Measurements from ENCODE around the gene IRS1.
"Not testable (repeated sequence)": the region's sequence is repeated elsewhere in the genome, so short reads cannot be mapped to it uniquely, and the experiment has no call there.

The IRS1 gene, protein sequence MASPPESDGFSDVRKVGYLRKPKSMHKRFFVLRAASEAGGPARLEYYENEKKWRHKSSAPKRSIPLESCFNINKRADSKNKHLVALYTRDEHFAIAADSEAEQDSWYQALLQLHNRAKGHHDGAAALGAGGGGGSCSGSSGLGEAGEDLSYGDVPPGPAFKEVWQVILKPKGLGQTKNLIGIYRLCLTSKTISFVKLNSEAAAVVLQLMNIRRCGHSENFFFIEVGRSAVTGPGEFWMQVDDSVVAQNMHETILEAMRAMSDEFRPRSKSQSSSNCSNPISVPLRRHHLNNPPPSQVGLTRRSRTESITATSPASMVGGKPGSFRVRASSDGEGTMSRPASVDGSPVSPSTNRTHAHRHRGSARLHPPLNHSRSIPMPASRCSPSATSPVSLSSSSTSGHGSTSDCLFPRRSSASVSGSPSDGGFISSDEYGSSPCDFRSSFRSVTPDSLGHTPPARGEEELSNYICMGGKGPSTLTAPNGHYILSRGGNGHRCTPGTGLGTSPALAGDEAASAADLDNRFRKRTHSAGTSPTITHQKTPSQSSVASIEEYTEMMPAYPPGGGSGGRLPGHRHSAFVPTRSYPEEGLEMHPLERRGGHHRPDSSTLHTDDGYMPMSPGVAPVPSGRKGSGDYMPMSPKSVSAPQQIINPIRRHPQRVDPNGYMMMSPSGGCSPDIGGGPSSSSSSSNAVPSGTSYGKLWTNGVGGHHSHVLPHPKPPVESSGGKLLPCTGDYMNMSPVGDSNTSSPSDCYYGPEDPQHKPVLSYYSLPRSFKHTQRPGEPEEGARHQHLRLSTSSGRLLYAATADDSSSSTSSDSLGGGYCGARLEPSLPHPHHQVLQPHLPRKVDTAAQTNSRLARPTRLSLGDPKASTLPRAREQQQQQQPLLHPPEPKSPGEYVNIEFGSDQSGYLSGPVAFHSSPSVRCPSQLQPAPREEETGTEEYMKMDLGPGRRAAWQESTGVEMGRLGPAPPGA (N-terminal part only)

DNA sequence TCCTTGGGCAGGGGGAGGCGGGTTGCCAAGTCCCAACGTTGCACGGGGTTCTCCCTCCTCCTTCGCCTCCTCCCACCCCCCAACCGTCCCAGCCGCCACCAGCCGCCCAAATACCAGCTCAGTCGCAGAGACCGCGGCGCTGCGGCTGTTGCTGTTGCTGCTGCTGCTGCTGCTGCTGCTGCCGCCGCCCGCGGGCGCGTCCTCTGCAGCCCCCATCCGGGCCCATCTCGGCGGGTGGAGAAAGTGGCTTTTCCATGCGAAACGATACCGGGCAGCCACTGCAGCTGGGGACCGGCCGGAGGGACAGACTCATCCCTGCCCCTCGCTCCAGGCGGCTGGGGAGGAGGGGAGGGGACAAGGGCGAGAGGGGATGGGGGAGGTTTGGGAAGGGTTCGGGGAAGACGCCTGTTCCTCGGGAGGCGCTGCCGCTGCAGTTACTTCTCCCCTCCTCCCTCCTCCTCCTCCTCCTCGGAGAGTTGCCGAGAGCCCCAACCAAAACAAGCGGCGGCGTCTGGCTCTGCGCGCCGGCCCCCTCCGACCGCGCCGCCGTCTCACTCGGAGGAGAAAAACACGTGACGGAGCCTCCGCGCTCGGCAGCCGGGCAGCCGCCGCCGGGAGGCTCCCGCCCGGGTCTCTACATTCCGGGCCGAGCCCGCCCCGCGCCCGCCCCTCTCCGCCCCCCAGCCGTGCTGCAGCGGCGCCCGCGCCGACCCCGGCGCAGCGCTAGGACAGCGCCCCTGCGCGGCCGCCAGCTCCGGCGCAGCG, at the start of gene IRS1:
Gene IRS1, minus strand, starts transcription at position 610 of the 765 bp plus-strand sequence. CDS start 1,082 bp downstream, outside the sequence.
- no peak for DNase-seq

DNA sequence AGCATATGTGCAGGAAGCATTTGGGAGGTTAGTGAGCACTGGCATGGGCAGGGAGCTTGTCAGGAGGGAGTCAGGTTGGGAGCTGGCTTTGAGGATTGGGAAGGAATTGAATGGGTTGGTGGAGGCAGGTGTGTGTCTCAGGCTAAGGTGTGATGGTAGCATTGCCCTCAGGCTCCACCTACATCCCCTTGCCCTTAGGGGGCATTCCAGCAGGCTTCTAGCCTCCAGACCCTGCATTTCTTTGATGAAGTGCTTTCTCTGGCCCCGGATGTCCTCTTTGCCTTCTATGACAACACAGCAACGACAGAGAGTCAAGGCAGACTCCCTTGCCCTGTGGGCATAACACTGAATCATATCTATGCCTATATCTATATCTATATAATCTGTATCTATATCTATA, 49.7 kb upstream of the IRS1 start:
- DNase-seq, result no peak

DNA sequence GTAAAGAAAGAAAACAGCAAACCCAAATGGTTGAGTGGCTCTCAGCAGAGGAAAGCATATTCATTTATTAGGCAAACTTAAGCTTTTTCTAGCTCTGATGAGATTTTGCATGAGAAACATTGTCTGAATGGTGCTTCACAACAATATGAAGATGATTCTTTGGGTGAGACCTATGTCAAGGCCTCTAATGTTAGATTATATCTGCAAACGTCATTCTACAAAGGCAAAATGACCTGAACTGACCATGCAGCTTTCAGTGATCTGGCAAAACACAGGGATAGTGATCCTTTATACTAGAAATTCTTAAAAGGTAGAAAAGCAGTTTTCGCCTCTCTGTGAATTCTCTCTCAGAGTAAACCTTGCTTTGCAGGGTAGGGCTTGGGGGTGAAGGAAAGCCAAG, 47.9 kb upstream of the IRS1 start:
- no peak for DNase-seq

DNA sequence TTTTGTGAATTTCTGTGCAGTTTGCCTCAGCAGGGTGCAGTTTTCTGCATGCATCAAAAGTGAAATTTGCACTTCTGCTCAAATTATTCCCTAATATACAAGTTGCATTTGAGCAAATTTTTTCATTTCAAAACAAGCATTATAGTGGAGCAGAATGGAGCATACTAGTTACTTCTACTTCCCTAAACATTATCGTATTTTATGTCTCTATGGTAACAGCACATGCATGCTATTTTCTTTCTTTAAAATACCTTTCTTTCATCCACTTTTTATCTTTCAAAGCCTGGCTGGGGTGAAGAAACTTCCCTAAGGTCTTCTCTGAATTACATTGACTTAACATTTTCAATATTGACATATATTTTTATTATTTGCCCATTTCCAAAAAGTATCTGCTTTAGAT, 47.5 kb upstream of the IRS1 start:
- no peak for DNase-seq

DNA sequence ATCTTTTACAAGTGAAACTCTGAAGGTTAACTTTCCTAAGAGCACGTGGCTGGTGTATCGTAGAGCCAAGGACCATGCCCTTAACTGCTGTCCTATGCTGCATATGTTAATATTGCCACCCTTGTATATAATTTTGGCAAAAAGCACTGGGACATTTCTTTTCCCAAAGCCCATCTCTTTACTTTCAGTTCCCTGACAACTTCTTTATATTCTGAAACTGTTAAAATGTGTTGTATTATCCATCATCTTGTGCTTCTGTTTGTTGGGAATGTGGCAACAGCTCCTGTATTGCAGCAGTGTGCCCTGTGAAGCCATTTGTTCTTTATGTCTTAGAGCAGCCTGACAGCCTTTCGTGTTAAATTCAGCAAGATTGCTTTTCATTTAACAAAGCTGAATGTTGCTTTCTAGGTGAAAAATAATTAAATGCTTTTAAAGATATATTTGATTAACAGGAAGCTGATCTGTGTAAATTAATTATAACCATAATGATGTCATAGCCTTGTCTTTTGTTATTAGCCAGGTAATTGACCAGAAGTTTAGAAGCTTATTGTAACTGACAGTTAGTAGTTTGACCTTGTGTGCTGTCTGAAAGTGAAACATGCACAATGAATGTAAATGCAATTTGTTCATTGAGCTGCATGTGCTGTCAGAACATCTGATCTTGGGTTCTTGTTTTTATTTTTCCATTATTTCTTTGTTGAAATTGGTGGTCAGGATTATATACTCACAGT, 45.9 kb upstream of the IRS1 start:
- DNase-seq, result no peak

DNA sequence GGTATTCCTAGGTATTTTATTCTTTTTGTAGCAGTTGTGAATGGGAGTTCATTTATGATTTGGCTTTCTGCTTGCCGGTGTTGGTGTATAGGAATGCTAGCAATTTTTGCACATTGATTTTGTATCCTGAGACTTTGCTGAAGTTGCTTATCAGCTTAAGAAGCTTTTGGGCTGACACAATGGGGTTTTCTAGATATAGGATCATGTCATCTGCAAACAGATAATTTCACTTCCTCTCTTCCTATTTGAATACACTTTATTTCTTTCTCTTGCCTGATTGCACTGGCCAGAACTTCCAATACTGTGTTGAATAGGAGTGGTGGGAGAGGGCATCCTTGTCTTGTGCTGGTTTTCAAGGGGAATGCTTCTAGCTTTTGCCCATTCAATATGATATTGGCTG, 43.4 kb upstream of the IRS1 start:
- not testable (repeated sequence) for DNase-seq

DNA sequence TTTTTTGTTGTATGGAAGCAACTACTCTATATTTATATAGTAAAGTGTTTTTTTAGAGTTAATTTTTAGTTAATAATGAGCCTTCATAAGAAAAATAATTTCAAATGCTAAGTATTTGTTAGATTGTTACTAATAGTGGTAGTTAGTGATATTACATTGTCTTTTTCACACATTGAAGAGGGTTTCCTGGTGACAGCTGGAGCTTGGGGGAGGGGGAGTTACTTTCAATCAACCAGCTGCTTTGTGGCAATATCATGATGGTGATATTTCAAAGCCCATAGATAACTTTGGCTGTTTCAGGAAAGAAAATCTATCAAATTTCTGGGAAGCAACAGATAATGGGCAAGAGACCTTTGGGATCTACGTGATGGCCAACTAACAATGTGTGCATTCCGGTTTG, 40.3 kb upstream of the IRS1 start:
- no peak for DNase-seq

- no peak for DNase-seq
These were observed 39.5 kb upstream of the IRS1 start for GRCh38 chr2:226839161-226839560.

GRCh38 chr2:226838722-226839121, 39.1 kb upstream of the IRS1 start:
- DNase-seq, result no peak

- DNase-seq, result no peak
These were observed 38.4 kb upstream of the IRS1 start for GRCh38 chr2:226837787-226838603.

GRCh38 chr2:226837334-226837733, 37.7 kb upstream of the IRS1 start:
- DNase-seq, result no peak

- no peak for DNase-seq
These were observed 36.9 kb upstream of the IRS1 start for GRCh38 chr2:226836548-226836885.

DNA sequence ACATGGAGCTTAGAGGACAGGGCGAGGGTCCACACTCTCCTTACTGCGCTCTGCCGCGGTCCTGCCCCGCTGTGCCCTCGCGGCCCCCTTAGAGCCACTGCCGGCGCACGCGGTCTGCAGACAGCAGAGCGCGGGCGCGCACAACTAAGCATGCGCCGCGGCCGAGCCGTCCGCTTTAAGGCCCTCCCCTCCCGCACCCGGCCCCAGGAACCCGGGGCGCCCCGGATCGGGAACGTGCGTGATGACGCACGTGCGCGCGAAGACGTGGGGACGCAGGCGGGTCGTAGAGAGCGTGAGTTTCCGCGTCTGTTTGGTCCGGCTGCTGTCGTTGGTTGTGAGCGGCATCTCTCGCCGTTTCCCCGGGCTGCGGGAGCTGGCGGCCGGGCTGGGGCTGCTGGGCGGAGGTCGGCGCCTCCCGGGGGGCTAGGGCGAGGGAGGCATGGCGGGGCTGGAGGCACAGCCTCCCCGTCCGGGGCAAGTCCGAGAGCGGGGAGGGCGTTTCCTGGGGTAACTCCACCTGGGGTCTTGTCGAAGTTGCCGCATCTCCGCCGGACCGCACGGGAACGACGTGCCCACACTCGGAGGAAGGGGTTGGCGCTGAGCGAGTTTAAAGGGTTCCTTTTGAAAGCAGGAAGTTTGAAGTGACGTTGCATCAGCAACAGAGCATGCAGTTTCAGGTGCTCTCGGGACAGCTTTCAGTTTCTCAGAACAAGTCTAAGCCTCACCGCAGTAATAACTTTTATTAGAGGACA, 36.4 kb upstream of the IRS1 start, which contains the start of gene RHBDD1:
Gene RHBDD1, plus strand, starts transcription at position 259 of the 752 bp plus-strand sequence. CDS start 28,640 bp downstream, outside the sequence.
- peak; percentile 90 for DNase-seq

- peak; percentile 68 for DNase-seq
These were observed 35.8 kb upstream of the IRS1 start for GRCh38 chr2:226835420-226835795.

DNA sequence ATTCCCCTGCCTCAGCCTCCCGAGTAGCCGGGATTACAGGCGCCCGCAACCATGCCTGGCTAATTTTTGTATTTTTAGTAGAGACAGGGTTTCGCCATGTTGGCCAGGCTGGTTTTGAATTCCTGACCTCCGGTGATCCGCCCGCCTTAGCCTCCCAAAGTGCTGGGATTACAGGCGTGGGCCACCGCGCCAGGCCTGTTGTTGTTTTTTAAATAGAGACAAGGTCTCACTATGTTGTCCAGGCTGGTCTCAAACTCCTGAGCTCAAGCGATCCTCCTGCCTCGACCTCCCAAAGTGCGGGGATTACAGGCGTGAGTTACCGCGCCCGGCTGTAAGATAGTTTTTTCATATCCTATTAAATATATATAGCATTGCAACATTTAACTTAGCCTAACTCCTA, 35.3 kb upstream of the IRS1 start:
- not testable (repeated sequence) for DNase-seq

DNA sequence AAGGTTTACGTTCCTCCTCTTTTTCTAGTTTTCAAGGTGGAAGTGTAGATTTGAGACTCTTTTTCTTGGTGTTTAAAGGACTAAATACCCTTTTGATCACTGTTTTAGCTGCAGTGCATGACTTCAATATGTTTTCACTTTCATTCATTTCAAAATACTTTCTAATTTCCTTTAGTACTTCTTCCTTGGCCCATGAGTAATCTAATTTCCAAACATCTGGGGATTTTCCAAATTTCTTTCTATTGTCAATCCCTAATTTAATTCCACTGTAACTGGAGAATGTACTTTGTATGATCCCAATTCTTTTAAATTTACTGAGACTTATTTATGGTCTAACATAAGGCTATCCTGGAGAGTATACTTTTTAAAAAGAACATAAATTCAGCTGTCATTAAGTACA, 32.4 kb upstream of the IRS1 start:
- DNase-seq, result no peak

DNA sequence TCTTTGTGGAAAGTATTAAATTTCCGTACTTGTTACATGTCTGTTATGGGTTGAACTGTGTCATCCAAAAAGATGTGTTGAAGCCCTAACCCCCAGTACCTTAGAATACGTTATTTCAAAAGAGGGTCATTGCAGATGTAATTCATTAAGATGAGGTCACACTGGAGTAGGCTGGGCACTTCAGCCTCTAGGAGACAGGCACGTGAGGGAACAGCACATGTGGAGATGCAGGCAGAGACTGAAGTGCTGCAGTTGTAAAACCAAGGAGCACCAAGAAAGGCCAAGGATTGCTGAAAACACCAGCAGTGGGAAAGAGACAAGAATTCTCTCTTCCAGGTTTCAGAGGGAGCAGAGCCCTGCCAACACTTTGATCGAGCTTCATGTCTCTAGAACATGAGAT, 31.6 kb upstream of the IRS1 start:
- DNase-seq, result no peak

DNA sequence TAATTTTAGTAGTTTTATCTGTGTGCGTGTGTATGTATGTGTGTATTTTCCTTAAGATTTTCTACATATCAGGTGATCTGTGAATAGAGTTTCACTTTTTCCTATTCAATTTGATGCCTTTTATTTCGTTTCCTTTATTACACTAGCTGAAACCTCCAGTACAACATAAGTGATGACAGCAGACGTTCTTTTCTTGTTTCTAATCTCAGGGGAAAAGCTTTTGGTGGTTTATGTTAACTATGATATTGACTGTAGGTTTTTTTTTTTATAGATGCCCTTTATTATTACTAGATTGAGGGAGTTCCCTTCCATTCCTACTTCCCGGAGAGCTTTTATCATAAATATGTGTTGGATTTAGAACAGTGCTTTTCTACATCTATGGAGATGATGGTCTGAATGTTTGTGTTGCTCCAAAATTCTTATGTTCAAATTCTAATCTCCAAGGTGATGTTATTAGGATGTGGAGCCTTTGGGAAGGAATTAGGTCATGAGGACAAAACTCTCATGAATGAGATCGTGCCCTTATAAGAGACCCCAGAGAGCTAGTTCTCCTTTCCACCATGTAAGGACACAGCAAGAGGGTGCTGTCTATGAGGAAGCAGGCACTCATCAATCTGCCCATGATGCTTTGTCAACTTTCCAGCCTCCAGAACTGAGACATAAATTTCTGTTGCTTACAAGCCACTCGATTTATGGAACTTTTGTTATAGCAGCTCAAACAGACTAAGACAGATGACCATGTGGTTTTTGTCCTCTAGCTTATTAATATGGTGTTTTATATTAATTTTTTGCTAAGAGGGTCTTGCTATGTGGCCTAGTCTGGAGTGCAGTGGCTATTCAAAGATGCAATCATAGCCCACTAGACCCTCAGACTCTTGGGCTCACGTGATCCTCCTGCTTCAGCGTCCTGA, 30.4 kb upstream of the IRS1 start:
- DNase-seq, result no peak

DNA sequence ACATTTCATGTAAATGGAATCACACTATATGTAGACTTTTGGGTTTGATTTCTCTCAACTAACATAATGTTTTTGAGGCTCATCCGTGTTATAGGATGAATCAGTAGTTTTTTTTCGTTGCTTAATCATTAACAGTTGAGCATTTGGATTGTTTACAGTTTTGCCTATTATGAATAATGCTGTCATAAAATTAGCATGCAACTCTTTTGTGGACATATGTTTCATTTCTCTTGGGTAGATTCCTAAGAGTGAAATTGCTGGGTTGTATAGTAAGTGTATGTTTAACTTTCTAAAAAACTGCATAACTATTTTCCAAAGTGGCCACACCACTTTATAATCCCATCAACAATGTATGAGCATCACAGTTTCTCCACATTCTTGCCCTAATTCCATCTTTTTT, 28.6 kb upstream of the IRS1 start:
- DNase-seq, result no peak

DNA sequence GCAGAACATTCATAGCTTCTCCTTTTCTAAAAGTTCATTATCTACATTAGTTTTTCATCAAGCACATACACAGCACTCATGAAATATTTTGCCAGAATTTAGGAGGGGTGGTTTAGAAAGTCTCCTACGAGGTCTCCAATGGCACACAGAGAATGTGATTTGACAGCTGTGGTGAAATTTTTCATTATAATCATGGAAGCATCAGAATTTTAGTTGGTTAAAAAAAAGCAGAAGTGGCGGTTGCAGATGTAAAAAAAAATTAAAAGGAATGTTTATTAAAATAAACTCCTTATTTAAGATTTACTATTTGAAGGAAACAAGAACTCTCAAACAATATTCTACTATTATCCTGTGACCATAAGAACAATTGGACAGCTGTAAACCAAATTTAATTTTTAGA, 25.4 kb upstream of the IRS1 start:
- no peak for DNase-seq
